VCaP (cell line): ENCODE results near the gene THRB.

Experiments used
- H3K27ac ChIP-seq: fragments of 450-650 bp; 2 replicates; pipeline ENCODE4 v1.5.1; 2017
- CTCF ChIP-seq: fragments of 450-650 bp; conservative IDR thresholded peaks from 2 replicates; pipeline ENCODE4 v1.5.1; 2017; ENCODE audit warnings: mild to moderate bottlenecking, moderate library complexity

The THRB gene

GRCh38 chr3:24129549-24129948 lies 365.1 kb downstream of the THRB start:
- TF ChIP-seq CTCF, result no peak
- H3K27ac ChIP-seq, result peak overlapping the region; percentile 42; the same call in 1 of the 2 replicates

DNA sequence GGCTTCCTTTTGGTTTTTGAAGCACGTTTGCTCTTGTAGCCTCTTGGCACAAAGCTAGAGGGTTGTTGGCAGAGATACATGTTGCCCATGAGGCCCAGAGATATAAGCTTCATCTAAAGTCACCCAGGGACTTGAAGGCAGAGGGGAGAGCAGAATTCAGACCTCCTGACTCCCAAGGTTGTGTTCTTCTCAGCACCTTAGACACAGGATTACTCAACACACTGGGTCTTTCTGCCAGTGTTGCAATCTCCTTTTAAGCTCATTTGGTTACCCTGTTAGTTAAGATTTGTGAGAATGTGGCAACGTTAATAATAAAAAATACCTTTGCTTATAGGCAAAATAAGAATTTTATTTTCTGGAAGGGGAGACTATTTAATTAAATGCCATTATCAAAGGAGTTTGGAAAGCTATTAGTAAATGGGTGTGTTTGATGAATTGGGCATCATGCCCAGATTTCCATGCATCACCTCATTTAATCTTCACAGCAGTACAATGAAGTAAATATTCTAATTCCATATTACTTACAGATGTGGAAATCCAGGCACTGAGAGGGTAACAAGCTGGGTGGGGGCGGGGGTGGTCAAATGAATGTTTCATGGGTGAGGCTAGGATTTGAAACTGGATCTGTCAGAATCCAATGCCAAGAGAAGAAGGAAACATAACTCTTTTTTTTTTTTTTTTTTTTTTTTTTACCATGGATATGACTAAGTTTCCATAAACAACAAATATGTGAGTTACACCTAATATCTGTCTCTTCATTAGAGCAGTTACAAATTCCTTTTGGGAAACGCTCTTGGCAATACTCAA lies 366.2 kb downstream of the THRB start:
- no peak overlapping the region for H3K27ac ChIP-seq
- no peak for TF ChIP-seq CTCF

GRCh38 chr3:24123596-24123995 lies 371.1 kb downstream of the THRB start:
- TF ChIP-seq CTCF, result no peak
- no peak overlapping the region for H3K27ac ChIP-seq

DNA sequence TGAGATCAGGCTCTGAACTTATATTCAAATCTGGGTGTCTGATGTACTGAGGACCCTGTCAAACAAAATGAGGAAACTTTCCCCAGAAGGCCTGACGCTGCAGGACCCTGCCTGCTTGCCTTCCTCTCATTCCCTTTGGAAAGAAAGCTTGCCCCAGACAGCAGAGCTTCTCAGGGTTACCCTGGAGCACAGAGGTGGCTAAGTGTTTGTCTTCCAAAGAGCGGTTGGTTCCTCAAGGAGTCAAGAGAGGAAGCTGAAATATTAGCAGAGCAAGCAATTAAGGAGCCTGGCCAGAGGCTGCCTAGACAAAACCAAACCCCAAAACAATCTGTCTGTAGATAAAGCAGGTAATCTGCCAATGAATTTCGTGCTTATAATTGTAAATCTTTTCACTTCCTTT lies 374.2 kb downstream of the THRB start:
- no peak for TF ChIP-seq CTCF
- H3K27ac ChIP-seq, result no peak overlapping the region

GRCh38 chr3:24119321-24119751 lies 375.3 kb downstream of the THRB start:
- TF ChIP-seq CTCF, result no peak
- no peak overlapping the region for H3K27ac ChIP-seq

- TF ChIP-seq CTCF, result no peak
- no peak overlapping the region for H3K27ac ChIP-seq
Measured at GRCh38 chr3:24117508-24117907, 377.1 kb downstream of the THRB start.

GRCh38 chr3:24111711-24112110 lies 382.9 kb downstream of the THRB start:
- no peak for TF ChIP-seq CTCF

More at GRCh38 chr3:24111711-24112110, 382.9 kb downstream of the THRB start:
- no peak overlapping the region for H3K27ac ChIP-seq
